GM19025 (cell line): ENCODE data around the gene SRRT.
"Not testable (repeated sequence)": the region's sequence is repeated elsewhere in the genome, so short reads cannot be mapped to it uniquely, and the experiment has no call there.

Experiments
- ATAC-seq: cut with Tn5 transposase; IDR thresholded peaks from one replicate; pipeline ENCODE4 v1.9.1; 2021; ENCODE audit warnings: mild to moderate bottlenecking, low read depth, moderate library complexity; ENCODE audit not compliant: unreplicated experiment

SRRT gene

GRCh38 chr7:100893910-100894721, 19.2 kb downstream of the SRRT start:
- no peak for ATAC-seq

- no peak for ATAC-seq
Observed at GRCh38 chr7:100894860-100895700, 20.2 kb downstream of the SRRT start.

DNA sequence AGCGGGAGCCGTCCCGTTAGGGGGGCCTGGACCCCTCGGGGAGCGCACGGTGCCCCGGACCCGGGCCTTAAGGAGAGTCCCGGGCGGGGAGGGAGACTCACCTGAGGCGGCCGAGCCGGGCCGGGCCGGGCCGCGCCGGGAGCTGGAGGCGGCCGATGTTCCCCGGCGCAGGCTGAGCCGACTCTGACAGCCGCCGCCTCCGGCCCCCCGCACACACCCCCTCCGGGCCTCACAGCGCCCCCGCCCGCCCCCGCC, 20.7 kb downstream of the SRRT start, which contains the start of gene ACHE:
Gene ACHE, minus strand, starts transcription at position 188 of the 255 bp plus-strand sequence. CDS start 1,656 bp downstream, outside the sequence.
- ATAC-seq, result no peak

DNA sequence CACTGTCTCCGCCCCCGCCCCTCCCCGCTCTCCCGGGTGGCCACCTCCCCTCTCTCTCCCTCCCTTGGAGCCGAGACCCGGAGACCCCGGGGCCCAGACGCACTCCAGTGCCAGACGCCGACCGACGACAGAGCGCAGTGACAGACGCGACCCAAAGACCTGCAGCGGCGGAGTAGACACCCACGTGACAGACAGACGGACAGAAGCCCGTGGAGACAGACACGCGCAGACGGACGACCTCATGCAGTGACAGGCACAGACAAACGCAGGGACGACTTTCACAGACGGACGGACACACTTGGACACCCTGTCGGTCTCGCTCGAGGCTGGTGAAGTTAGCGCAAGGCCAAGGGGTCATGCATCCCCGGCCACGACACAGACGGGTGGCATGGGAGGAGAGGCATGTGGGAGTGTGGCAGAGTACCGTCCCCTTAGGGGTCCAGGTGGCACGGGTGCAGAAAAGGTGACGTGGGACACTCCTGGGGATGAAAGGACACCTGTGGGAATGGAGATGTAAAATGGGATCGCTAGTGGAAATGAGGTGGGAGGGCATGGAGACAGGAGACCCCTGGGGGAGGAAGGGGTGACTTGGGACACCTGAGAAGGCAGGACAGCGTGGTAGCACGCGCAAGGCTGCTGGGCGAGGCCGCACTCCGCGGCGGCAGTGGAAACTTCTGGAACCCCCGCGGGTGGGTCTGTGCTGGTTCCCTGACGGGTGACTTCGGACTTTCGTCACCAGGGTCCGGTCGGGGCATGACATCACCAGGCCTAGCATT, 21.2 kb downstream of the SRRT start:
- ATAC-seq, result no peak

DNA sequence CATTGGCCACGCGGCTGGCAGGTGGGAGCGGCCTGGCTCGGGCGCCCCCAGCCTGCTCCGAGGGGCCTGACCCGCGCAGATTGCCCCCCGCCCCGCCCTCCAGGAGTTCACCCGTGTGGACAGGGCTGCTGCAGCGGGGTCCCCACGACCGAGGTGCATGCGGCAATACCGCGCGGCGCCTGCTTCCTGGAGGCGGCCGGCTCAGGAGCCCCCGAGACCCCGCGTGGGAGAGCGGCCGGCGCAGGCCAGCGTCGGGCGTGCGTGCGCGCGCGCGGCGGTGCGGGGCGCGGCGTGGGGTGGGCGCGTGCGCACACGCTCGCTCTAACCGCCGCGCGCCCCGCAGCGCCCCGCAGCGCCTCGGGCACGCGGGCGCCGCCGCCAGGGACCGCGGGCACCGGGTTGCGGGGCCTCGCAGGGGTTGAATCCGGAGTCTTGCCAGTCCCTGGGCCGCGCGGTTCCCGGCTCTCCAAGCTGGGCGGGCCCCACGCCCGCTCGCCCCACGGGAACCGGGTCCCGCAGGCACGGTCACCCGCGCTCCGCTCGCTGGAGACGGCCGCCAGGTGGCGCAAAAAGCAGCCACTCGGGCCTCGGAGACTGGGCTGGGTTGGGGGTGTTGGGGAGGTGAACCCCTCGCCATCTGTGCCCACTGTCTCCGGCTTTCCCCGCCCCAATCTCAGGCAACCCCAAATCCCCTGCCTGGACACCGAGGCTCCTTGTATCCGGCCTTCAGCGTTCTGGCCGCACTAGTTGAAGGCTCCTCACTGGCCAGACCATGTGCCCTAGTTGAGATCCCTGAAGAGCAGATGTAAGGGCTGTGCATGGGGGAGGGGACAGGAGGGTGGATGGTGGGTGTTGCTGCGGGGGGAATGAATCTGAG, 22.1 kb downstream of the SRRT start:
- ATAC-seq, result no peak

GRCh38 chr7:100897772-100898454, 23.0 kb downstream of the SRRT start:
- ATAC-seq, result no peak

DNA sequence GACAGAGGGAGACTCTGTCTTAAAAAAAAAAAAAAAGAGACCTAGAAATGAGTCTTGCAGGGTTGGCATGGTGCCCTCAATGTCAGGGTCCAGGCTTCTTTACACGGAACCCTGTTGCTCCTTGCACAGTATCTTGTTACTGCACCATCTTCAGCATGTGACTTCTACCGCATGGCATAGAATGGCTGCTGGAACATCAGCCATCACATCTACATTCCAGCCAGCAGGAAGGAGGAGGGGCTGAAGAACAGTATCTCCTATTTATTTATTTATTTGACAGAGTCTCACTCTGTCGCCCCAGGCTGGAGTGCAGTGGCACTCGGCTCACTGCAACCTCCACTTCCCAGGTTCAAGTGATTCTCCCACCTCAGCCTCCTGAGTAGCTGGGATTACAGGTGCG, 24.5 kb downstream of the SRRT start:
- no peak for ATAC-seq

DNA sequence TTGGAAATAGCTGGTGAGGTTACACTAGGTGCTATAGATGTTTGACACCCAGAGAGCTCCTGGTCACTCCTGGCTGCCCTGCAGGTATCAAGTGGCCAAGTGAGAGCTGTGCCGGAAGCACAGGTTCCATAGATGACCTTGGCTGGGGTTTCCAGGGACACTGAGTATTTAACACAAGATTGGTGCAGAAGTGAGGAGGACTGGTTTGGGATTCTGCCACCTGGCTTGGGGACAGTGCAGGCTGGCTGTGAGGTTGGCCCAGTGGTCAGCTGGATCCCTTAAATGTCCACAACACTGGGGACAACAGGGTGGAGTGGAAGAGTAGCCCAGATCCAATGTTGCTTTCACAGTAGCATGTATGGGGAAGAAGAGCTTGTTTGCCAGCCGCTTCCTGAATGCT, 26.1 kb downstream of the SRRT start:
- ATAC-seq, result no peak

- no peak for ATAC-seq
Observed at GRCh38 chr7:100901921-100902332, 27.0 kb downstream of the SRRT start.

- ATAC-seq, result no peak
Observed at GRCh38 chr7:100902638-100903037, 27.7 kb downstream of the SRRT start.

DNA sequence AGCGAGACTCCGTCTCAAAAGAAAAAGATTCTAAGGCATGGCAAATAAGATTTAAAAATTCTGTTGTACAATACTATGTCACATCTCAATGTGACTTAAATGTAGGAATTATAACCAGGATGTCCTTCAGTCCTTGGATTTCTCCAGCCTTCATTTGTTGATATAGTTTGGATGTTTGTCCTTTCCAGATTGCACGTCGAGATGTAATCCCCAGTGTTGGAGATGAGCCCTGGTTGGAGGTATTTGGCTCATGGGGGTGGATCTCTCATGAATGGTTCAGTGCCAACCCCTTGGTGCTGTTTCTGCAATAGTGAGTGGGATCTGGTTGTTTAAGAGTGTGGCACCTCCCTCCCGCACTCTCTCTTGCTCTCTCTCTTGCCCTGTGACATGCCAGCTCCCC, 33.6 kb downstream of the SRRT start:
- ATAC-seq, result no peak

DNA sequence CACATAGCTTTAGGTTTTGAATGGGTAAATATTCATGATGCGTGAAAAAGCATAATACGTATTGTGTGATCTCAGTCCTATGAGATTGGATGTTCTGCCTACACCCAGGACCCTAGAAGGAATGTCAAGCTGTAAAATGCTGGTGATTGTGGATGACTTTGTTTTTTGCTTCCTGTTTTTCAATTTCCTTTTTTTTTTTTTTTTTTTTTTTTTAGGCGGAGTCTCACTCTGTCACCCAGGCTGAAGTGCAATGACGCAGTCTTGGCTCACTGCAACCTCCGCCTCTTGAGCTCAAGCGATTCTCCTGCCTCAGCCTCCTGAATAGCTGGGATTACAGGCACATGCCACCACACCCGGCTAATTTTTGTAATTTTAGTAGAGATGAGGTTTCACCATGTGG, 35.5 kb downstream of the SRRT start:
- not testable (repeated sequence) for ATAC-seq

DNA sequence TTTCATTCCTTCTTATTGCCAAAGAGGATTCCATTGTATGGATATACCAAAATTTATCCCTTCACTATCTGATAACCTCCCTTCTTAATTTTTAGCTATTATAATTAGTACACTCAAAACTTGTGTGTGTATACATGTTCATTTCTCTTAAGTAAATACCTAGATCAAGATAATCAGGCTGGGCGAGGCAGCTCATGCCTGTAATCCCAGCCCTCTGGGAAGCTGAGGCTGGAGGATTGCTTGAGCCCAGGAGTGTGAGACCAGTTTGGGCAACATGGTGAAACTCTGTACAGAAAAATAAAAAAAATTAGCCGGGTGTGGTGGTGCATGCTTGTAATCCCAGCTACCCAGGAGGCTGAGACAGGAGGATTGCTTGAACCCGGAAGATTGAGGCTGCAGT, 36.6 kb downstream of the SRRT start:
- no peak for ATAC-seq

DNA sequence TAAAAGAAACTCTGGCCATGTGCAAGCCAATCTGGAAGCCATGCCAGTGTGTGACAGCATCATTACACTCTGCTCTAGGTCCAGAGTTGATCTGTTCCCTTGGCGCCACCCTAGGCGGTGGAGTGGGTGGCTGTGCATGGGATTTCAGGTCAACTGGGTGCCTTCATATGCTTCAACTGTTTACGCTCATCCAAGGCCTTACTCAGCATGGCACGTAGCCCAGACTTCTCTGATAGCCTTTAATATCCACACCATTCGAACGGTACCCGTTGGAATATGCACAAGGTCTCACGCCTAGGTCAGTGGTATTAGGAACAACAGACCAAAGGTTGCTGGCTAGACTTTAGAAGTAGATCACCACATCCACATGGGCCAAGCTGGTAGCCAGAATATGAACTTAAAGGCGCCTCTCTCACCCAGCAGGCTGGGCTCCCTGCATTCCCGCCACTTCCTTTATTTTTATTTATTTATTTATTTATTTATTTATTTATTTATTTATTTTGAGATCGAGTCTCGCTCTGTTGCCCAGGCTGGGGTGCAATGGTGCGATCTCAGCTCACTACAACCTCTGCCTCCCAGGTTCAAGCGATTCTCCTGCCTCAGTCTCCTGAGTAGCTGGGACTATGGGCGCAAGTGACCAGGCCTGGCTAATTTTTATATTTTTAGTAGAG, 39.4 kb downstream of the SRRT start:
- no peak for ATAC-seq

- no peak for ATAC-seq
Observed at GRCh38 chr7:100914879-100915447, 40.1 kb downstream of the SRRT start.

- not testable (repeated sequence) for ATAC-seq
Observed at GRCh38 chr7:100919335-100919734, 44.4 kb downstream of the SRRT start.

DNA sequence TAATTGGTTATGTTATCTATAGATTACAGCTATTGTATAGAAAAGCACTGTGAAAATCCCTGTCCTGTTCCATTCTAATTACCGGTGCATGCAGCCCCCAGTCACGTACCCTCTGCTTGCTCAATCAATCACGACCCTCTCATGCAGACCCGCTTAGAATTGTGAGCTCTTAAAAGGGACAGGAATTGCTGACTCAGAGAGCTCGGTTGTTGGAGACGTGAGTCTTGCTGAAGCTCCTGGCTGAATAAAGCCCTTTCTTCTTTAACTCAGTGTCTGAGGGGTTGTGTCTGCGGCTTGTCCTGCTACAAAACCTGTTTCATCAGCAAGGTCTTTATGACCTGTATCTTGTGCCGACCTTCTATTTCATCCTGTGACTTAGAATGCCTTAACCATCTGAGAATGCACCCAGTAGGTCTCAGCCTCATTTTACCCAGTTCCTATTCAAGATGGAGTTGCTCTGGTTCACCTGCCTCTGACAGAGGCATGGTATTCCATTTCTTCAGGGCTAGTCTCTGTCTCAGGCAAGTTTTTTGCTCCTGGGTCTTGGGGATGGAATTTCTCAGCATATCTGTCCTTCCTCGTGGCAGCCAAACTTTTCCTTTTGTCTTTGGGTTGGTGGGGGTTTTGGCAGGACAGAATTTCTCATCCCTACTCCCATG, 45.0 kb downstream of the SRRT start:
- ATAC-seq, result not testable (repeated sequence)

GRCh38 chr7:100921039-100921438, 46.1 kb downstream of the SRRT start:
- no peak for ATAC-seq
